Progenitor cell of endocrine pancreas (in vitro differentiated cells): ENCODE results near the gene HDDC3. TPM values are rescaled to one million over a fixed set of nuclear protein-coding genes. Genes with fewer than 3 reads are reported as not detected.

ENCODE experiments used
- DNase-seq: peaks from one replicate; pipeline ENCODE4 v3.0.0; 2021; ENCODE audit warnings: low spot score; ENCODE audit not compliant: unreplicated experiment
- H3K27ac Mint-ChIP-seq: 2 replicates; pipeline ENCODE4 v1.8.0; 2021; ENCODE audit warnings: mild to moderate bottlenecking, moderate library complexity, mixed read lengths
- H3K27me3 Mint-ChIP-seq: 2 replicates; pipeline ENCODE4 v1.8.0; 2021; ENCODE audit warnings: mixed read lengths
- H3K36me3 Mint-ChIP-seq: 2 replicates; pipeline ENCODE4 v1.8.0; 2022; ENCODE audit warnings: mixed read lengths; ENCODE audit not compliant: insufficient read depth
- H3K4me1 Mint-ChIP-seq: 2 replicates; pipeline ENCODE4 v1.8.0; 2021; ENCODE audit warnings: low read depth, mixed read lengths
- H3K4me3 Mint-ChIP-seq: 2 replicates; pipeline ENCODE4 v1.8.0; 2021; ENCODE audit warnings: low read depth, mild to moderate bottlenecking, moderate library complexity, mixed read lengths
- H3K9me3 Mint-ChIP-seq: 2 replicates; pipeline ENCODE4 v1.8.0; 2021; ENCODE audit warnings: low read depth, mixed read lengths
- CTCF ChIP-seq: fragments of 200-600 bp; sonication (generic); IDR thresholded peaks from one replicate; pipeline ENCODE4 v1.5.0; 2021; ENCODE audit warnings: antibody characterized with exemption, mild to moderate bottlenecking; ENCODE audit not compliant: unreplicated experiment
- total RNA-seq: library from RNA; stranded (reverse); gene quantifications from 2 replicates; pipeline ENCODE4 v1.2.1, GENCODE V29; 2021

HDDC3 gene
- total RNA-seq, 1 donor from 2014 or later, result 14.5 TPM

- H3K9me3 Mint-ChIP-seq, result no peaks in the 10 kb centered on the region
- H3K4me3 Mint-ChIP-seq, result no peak overlapping the region
- no peak for DNase-seq
- TF ChIP-seq CTCF, result no peak
- no peak overlapping the region for H3K27ac Mint-ChIP-seq
- H3K36me3 Mint-ChIP-seq, result peaks cover 7% of the 10 kb centered on the region
- H3K27me3 Mint-ChIP-seq, result peaks cover 3% of the 10 kb centered on the region
- H3K4me1 Mint-ChIP-seq, result peaks cover 2% of the 10 kb centered on the region
These were observed 36.7 kb downstream of the HDDC3 start for GRCh38 chr15:90895571-90896117.

GRCh38 chr15:90893175-90894090 lies 38.9 kb downstream of the HDDC3 start:
- Mint-ChIP-seq H3K4me3 (no peak overlapping the region), H3K4me1 (no peaks in the 10 kb centered on the region), H3K36me3 (peaks cover 5% of the 10 kb centered on the region), H3K9me3 (no peaks in the 10 kb centered on the region), H3K27me3 (no peaks in the 10 kb centered on the region), H3K27ac (no peak overlapping the region)
- TF ChIP-seq CTCF, result peak; percentile 17
- DNase-seq, result no peak

- DNase-seq, result no peak
- Mint-ChIP-seq H3K27ac (no peak overlapping the region), H3K9me3 (no peaks in the 10 kb centered on the region), H3K4me1 (no peaks in the 10 kb centered on the region), H3K4me3 (no peak overlapping the region), H3K36me3 (peaks cover 5% of the 10 kb centered on the region), H3K27me3 (no peaks in the 10 kb centered on the region)
- TF ChIP-seq CTCF, result no peak
These were observed 39.7 kb downstream of the HDDC3 start for GRCh38 chr15:90892498-90893174.

GRCh38 chr15:90892023-90892422 lies 40.3 kb downstream of the HDDC3 start:
- Mint-ChIP-seq H3K9me3 (no peaks in the 10 kb centered on the region), H3K4me3 (no peak overlapping the region), H3K4me1 (no peaks in the 10 kb centered on the region), H3K36me3 (peaks cover 5% of the 10 kb centered on the region), H3K27me3 (no peaks in the 10 kb centered on the region), H3K27ac (no peak overlapping the region)
- DNase-seq, result no peak
- no peak for TF ChIP-seq CTCF

- Mint-ChIP-seq H3K4me3 (no peak overlapping the region), H3K36me3 (peaks cover 5% of the 10 kb centered on the region), H3K27me3 (no peaks in the 10 kb centered on the region), H3K4me1 (no peaks in the 10 kb centered on the region), H3K9me3 (no peaks in the 10 kb centered on the region), H3K27ac (no peak overlapping the region)
- TF ChIP-seq CTCF, result no peak
- DNase-seq, result no peak
These were observed 40.9 kb downstream of the HDDC3 start for GRCh38 chr15:90891346-90891949.
